ENCODE data around the gene CHD9. TPM values are rescaled to one million over a fixed set of nuclear protein-coding genes. Genes with fewer than 3 reads are reported as not detected.
"Not testable (repeated sequence)": the region's sequence is repeated elsewhere in the genome, so short reads cannot be mapped to it uniquely, and the experiment has no call there.

Gene CHD9
- total and polyA plus RNA-seq, 9 of the 15 experiments (the other 6 are each of a cell fraction or from before 2014, with no cell fraction given), result 29.0 to 69.3 (median 40.6) TPM

DNA sequence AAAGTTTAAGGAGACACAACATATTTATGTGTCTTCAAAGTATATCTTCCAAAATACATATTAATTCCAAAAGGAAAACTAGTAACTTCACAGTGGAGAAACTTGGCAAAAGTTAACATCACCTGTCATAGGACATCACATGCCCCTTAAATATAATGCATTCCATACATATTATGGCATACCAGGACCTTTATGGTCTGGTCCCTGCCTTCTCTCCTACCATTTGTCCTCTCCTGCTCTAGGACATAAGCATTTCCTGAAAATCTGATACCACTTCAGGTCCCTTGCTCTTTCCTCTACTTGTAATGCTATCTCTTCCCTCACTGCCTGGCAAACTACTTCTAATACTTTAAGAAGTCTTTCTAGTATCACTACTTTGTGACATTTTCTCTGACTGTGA, 211.4 kb downstream of the CHD9 start (continued):
- TF ChIP-seq, protein P1, sequence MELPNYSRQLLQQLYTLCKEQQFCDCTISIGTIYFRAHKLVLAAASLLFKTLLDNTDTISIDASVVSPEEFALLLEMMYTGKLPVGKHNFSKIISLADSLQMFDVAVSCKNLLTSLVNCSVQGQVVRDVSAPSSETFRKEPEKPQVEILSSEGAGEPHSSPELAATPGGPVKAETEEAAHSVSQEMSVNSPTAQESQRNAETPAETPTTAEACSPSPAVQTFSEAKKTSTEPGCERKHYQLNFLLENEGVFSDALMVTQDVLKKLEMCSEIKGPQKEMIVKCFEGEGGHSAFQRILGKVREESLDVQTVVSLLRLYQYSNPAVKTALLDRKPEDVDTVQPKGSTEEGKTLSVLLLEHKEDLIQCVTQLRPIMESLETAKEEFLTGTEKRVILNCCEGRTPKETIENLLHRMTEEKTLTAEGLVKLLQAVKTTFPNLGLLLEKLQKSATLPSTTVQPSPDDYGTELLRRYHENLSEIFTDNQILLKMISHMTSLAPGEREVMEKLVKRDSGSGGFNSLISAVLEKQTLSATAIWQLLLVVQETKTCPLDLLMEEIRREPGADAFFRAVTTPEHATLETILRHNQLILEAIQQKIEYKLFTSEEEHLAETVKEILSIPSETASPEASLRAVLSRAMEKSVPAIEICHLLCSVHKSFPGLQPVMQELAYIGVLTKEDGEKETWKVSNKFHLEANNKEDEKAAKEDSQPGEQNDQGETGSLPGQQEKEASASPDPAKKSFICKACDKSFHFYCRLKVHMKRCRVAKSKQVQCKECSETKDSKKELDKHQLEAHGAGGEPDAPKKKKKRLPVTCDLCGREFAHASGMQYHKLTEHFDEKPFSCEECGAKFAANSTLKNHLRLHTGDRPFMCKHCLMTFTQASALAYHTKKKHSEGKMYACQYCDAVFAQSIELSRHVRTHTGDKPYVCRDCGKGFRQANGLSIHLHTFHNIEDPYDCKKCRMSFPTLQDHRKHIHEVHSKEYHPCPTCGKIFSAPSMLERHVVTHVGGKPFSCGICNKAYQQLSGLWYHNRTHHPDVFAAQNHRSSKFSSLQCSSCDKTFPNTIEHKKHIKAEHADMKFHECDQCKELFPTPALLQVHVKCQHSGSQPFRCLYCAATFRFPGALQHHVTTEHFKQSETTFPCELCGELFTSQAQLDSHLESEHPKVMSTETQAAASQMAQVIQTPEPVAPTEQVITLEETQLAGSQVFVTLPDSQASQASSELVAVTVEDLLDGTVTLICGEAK (IDR thresholded peaks at IDR 0.05), result no peak
- TF ChIP-seq, protein P1 (CRISPR knock-in tag; IDR thresholded peaks at IDR 0.05), result no peak
- TF ChIP-seq E2F6 (IDR thresholded peaks at IDR 0.05; ENCODE audit: borderline replicate concordance in 1 of 2, extremely low read depth in 1 of 2, insufficient read depth in 1 of 2, insufficient read length in 1 of 2, low read depth in 1 of 2, low read length in 1 of 2, poor library complexity in 1 of 2, severe bottlenecking in 1 of 2), result no peak

GRCh38 chr16:53278498-53278897, 223.7 kb downstream of the CHD9 start:
- H3K27ac ChIP-seq (ENCODE audit: extremely low read depth, low read depth, low read length); H3K27me3 ChIP-seq (ENCODE audit: control insufficient read depth in 2 of 2, insufficient read depth in 2 of 2, low read length in 2 of 2); H2AFZ ChIP-seq (ENCODE audit: low read depth, low read length); DNase-seq (ENCODE audit: extremely low read depth in 1 of 4, low spot score in 3 of 4); H3K79me2 ChIP-seq (ENCODE audit: control insufficient read depth, insufficient read depth, low read length); H3K9ac ChIP-seq (ENCODE audit: insufficient read depth in 1 of 2, low read depth in 2 of 2, low read length in 2 of 2); H3K4me3 ChIP-seq; FAIRE-seq; POLR2A ChIA-PET; ATAC-seq; H3K9me3 ChIP-seq (replicated peaks; ENCODE audit: control insufficient read depth, insufficient read depth, low read depth, low read length); H3K9me1 ChIP-seq (ENCODE audit: control insufficient read depth, insufficient read depth, low read length); H3K4me1 ChIP-seq (replicated peaks in 1 of 2; ENCODE audit: control insufficient read depth in 2 of 2, insufficient read depth in 2 of 2, low read length in 2 of 2); in situ Hi-C loops (cut with MboI); BruUV-seq (replicated peaks); H4K20me1 ChIP-seq (replicated peaks; ENCODE audit: control insufficient read depth, insufficient read depth, low read length); CTCF ChIA-PET (ENCODE audit: low intra/inter-chr PET ratio); H3K4me2 ChIP-seq (ENCODE audit: insufficient read depth, low read length); intact Hi-C loops (cut with micrococcal nuclease): not testable (repeated sequence)
- 93% methylated on average over 1 of the region's 2 CpGs for whole genome bisulfite sequencing (ENCODE audit: insufficient coverage, low coverage, missing lambda C conversion rate)
- H3K36me3 ChIP-seq (ENCODE audit: control insufficient read depth, insufficient read depth, low read length), result peaks cover 83% of the 10 kb centered on the region
